OCI-LY3 (cell line): ENCODE data around the gene HBZ.

Source experiments
- H2AFZ ChIP-seq: fragments of 200-600, 300-600 bp; shearing (Covaris generic); 2 replicates; pipeline ENCODE4 v1.6.0; 2014; ENCODE audit warnings: antibody characterized with exemption, low read depth, low read length
- H3K27ac ChIP-seq: fragments of 200-600, 300-600 bp; sonication (generic); 2 replicates; pipeline ENCODE4 v1.5.1; 2014; ENCODE audit warnings: mild to moderate bottlenecking, low read length, moderate library complexity, mixed read lengths
- H3K27me3 ChIP-seq: fragments of 200-600, 300-600 bp; sonication (generic); 2 replicates; pipeline ENCODE4 v1.6.1; 2014; ENCODE audit warnings: low read depth, low read length, mixed read lengths
- H3K36me3 ChIP-seq: fragments of 200-600, 300-600 bp; sonication (generic); replicated peaks from 2 replicates; pipeline ENCODE3; 2014; ENCODE audit warnings: low read depth, low read length, mixed read lengths
- H3K4me1 ChIP-seq: fragments of 300-600, 200-600 bp; sonication (generic); 2 replicates; pipeline ENCODE4 v1.6.1; 2014; ENCODE audit warnings: low read length, mixed read lengths
- H3K4me2 ChIP-seq: fragments of 200-600, 300-600 bp; sonication (generic); 2 replicates; pipeline ENCODE4 v1.6.1; 2014; ENCODE audit warnings: low read length, mixed read lengths
- H3K4me3 ChIP-seq: fragments of 300-600, 200-600 bp; sonication (generic); 2 replicates; pipeline ENCODE4 v1.5.1; 2014; ENCODE audit warnings: antibody characterized with exemption, mild to moderate bottlenecking, low read length, moderate library complexity
- H3K79me2 ChIP-seq: fragments of 300-600, 200-600 bp; shearing (Covaris generic); 2 replicates; pipeline ENCODE4 v1.6.1; 2014; ENCODE audit warnings: mild to moderate bottlenecking, low read length, mixed read lengths
- H3K9ac ChIP-seq: fragments of 300-600, 200-600 bp; shearing (Covaris generic); 2 replicates; pipeline ENCODE4 v1.6.0; 2014; ENCODE audit warnings: mild to moderate bottlenecking, low read length, moderate library complexity
- H3K9me3 ChIP-seq: fragments of 200-600, 300-600 bp; shearing (Covaris generic); 2 replicates; pipeline ENCODE4 v1.6.1; 2014; ENCODE audit warnings: low read length, mixed read lengths; ENCODE audit not compliant: insufficient read depth
- H4K20me1 ChIP-seq: fragments of 200-600, 300-600 bp; sonication (generic); 2 replicates; pipeline ENCODE4 v1.6.1; 2016; ENCODE audit warnings: low read length, mixed read lengths; ENCODE audit not compliant: insufficient read depth
- EZH2phosphoT487 ChIP-seq: fragments of 200-600 bp; shearing (Covaris generic); IDR thresholded peaks from 2 replicates; pipeline ENCODE4 v1.6.1; 2018; ENCODE audit warnings: antibody characterized with exemption, mixed run types, low read depth
- TF ChIP-seq, protein P1 (sequence below): fragments of 200-600, 300-600 bp; sonication (generic); IDR thresholded peaks from 2 replicates; pipeline ENCODE4 v1.5.1; 2014; ENCODE audit warnings: antibody characterized with exemption, low read length, low read depth

The HBZ gene

DNA sequence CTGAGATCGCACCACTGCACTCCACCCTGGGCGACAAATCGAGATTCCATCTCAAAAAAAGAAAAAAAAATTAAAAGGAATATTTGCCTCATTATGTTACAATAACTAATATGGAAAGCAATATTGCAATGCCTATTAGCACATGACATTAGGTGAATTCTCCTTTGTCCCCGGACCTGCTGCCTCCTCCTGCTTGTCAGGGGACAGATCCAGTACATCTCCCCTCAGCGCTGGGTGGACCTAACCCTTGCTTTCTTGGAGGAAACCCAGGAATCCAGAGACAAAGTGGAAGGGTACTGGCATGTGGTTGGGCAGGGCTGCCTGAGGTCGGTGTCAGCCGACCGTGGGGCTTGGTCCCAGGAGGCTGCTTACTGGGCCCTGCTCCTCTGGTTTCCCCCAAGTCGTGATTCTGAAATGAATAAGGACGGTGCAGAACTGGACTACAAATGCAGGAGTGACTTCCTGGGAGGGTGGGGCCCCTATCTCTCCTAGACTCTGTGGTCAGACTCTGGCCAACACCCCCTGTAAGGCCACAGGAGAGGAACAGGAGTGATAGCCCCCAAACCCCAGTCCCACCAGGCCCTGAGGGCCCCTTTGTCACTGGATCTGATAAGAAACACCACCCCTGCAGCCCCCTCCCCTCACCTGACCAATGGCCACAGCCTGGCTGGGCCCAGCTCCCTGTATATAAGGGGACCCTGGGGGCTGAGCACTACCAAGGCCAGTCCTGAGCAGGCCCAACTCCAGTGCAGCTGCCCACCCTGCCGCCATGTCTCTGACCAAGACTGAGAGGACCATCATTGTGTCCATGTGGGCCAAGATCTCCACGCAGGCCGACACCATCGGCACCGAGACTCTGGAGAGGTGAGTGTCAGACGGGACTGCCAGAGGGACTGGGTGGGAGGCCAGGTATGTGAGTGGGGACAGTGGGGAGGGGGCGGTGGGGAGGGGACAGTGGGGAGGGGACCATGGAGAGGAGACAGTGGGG is at the start of gene HBZ:
HBZ (plus strand) TSS at position 504 of the 988 bp plus-strand sequence; CDS start at position 770, 266 bp downstream.
- Histone ChIP-seq H3K4me1 (peaks cover 5% of the 10 kb centered on the region), H3K79me2 (no peaks in the 10 kb centered on the region), H3K27me3 (no peaks in the 10 kb centered on the region), H2AFZ (no peak within 1 kb of the TSS), H3K27ac (no peak within 1 kb of the TSS), H3K36me3 (no peaks in the 10 kb centered on the region), H3K9me3 (no peaks in the 10 kb centered on the region), H3K4me3 (no peak within 1 kb of the TSS), H3K9ac (no peak within 1 kb of the TSS), H3K4me2 (peak within 1 kb of the TSS; percentile 3; the same call in 1 of the 2 replicates), H4K20me1 (no peaks in the 10 kb centered on the region)
- no peak for TF ChIP-seq EZH2phosphoT487
- TF ChIP-seq, protein P1, sequence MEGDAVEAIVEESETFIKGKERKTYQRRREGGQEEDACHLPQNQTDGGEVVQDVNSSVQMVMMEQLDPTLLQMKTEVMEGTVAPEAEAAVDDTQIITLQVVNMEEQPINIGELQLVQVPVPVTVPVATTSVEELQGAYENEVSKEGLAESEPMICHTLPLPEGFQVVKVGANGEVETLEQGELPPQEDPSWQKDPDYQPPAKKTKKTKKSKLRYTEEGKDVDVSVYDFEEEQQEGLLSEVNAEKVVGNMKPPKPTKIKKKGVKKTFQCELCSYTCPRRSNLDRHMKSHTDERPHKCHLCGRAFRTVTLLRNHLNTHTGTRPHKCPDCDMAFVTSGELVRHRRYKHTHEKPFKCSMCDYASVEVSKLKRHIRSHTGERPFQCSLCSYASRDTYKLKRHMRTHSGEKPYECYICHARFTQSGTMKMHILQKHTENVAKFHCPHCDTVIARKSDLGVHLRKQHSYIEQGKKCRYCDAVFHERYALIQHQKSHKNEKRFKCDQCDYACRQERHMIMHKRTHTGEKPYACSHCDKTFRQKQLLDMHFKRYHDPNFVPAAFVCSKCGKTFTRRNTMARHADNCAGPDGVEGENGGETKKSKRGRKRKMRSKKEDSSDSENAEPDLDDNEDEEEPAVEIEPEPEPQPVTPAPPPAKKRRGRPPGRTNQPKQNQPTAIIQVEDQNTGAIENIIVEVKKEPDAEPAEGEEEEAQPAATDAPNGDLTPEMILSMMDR = no peak

DNA sequence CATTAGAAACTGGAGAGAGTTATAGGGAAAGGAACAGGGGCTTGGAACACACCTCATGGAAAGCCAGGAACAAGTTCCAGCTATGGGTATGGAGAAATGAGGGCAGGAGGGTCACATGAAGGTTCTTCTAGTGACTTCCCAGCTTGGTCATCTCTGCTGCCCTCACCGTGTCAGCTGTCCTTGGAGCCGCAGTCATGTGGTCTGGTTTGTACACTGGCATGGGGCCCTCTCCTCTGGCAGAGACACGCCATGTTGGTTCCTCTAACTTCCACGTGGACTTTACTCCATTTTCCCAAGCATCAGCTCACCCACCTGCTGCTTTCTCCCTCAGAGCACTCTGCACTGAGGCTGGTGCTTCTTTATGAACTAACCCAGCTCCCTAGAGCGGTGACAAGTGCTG is 48.1 kb upstream of the HBZ start:
- TF ChIP-seq EZH2phosphoT487 = no peak
- TF ChIP-seq, protein P1 = no peak

DNA sequence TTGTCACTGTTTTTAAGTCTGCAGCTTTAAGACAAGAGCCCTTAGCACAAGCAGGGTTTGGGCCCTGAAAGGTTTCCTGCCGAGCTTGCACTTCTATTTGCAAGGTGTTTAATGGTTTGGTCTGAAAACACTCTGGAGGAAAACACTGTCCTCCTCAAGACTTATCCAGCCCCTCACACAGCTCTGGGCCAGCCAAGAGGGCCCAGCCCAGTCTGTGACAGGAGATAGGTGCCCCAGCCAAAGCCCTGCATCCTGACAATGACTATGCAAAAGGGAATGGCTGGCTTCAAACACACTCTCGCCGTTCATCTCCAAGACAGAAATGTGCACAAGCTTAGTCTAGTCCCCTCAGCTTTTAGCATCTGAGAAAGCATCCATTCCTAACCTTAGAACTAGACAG is 47.5 kb upstream of the HBZ start:
- H3K27ac ChIP-seq = no peak overlapping the region
- no peaks in the 10 kb centered on the region for H3K27me3 ChIP-seq
- no peak overlapping the region for H3K4me3 ChIP-seq
- no peaks in the 10 kb centered on the region for H3K79me2 ChIP-seq
- H3K9me3 ChIP-seq = no peaks in the 10 kb centered on the region
- no peaks in the 10 kb centered on the region for H4K20me1 ChIP-seq
- peaks cover 22% of the 10 kb centered on the region for H3K36me3 ChIP-seq
- no peak overlapping the region for H2AFZ ChIP-seq
- H3K9ac ChIP-seq = no peak overlapping the region
- TF ChIP-seq, protein P1 = no peak
- no peak for TF ChIP-seq EZH2phosphoT487
- no peaks in the 10 kb centered on the region for H3K4me1 ChIP-seq
- no peak overlapping the region for H3K4me2 ChIP-seq

More for the DNA sequence above, 48.1 kb upstream of the HBZ start:
- H3K4me3 ChIP-seq = no peak overlapping the region
- H3K4me1 ChIP-seq = no peaks in the 10 kb centered on the region
- H3K27ac ChIP-seq = no peak overlapping the region
- H3K4me2 ChIP-seq = no peak overlapping the region
- no peaks in the 10 kb centered on the region for H3K9me3 ChIP-seq
- peaks cover 21% of the 10 kb centered on the region for H3K36me3 ChIP-seq
- H3K9ac ChIP-seq = no peak overlapping the region
- no peak overlapping the region for H2AFZ ChIP-seq
- H3K27me3 ChIP-seq = no peaks in the 10 kb centered on the region
- H4K20me1 ChIP-seq = no peaks in the 10 kb centered on the region
- H3K79me2 ChIP-seq = no peaks in the 10 kb centered on the region

DNA sequence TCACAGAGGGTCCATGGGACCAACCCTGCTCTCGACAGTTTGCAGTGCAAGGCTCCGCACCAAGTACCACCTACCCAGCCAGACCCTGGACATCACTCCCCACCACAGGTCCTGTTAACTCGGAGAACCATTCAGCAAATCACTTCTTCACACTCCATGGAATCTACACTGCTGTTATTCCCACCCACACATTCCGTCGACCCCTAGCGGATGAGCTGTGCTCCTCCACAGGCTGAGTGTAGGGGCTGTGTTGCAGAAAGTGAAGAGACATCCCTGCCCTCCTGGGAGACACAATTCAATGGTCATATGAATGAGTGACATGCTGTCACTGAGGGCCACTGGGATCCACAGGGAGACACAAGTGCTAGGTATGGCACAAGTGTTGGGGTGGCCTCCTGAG is 46.9 kb upstream of the HBZ start:
- TF ChIP-seq, protein P1 = no peak
- no peak for TF ChIP-seq EZH2phosphoT487
- Histone ChIP-seq H3K4me1 (no peaks in the 10 kb centered on the region), H3K36me3 (peaks cover 25% of the 10 kb centered on the region), H3K79me2 (no peaks in the 10 kb centered on the region), H3K4me3 (no peak overlapping the region), H3K27ac (no peak overlapping the region), H3K9ac (no peak overlapping the region), H3K27me3 (no peaks in the 10 kb centered on the region), H3K4me2 (no peak overlapping the region), H4K20me1 (no peaks in the 10 kb centered on the region), H2AFZ (no peak overlapping the region), H3K9me3 (no peaks in the 10 kb centered on the region)
